ENCODE results near the gene KHDC4.
"Not testable (repeated sequence)": the region's sequence is repeated elsewhere in the genome, so short reads cannot be mapped to it uniquely, and the experiment has no call there.

Gene KHDC4

GRCh38 chr1:155904261-155904660 is 30.0 kb downstream of the KHDC4 start:
- no peak for DNase-seq (ENCODE audit: low read depth, low spot score)

GRCh38 chr1:155900161-155900560 is 34.1 kb downstream of the KHDC4 start:
- DNase-seq (ENCODE audit: low read depth, low spot score) = no peak

GRCh38 chr1:155899683-155900082 is 34.5 kb downstream of the KHDC4 start:
- no peak for DNase-seq (ENCODE audit: low read depth, low spot score)

- DNase-seq (ENCODE audit: low read depth, low spot score) = no peak
These were observed 35.3 kb downstream of the KHDC4 start for GRCh38 chr1:155898888-155899287.

- DNase-seq (ENCODE audit: low read depth, low spot score) = no peak
These were observed 36.5 kb downstream of the KHDC4 start for GRCh38 chr1:155897746-155898145.

GRCh38 chr1:155896476-155896875 is 37.7 kb downstream of the KHDC4 start:
- not testable (repeated sequence) for DNase-seq (ENCODE audit: low read depth, low spot score)

- DNase-seq (ENCODE audit: low read depth, low spot score) = not testable (repeated sequence)
These were observed 38.6 kb downstream of the KHDC4 start for GRCh38 chr1:155895617-155896016.

- DNase-seq (ENCODE audit: low read depth, low spot score) = no peak
These were observed 40.6 kb downstream of the KHDC4 start for GRCh38 chr1:155893389-155894142.

GRCh38 chr1:155892796-155893195 is 41.4 kb downstream of the KHDC4 start:
- no peak for DNase-seq (ENCODE audit: low read depth, low spot score)

GRCh38 chr1:155890251-155890650 is 44.0 kb downstream of the KHDC4 start:
- DNase-seq (ENCODE audit: low read depth, low spot score) = no peak

- DNase-seq (ENCODE audit: low read depth, low spot score) = no peak
These were observed 44.6 kb downstream of the KHDC4 start for GRCh38 chr1:155889566-155889965.

GRCh38 chr1:155888481-155888880 is 45.7 kb downstream of the KHDC4 start:
- DNase-seq (ENCODE audit: low read depth, low spot score) = no peak

GRCh38 chr1:155884982-155885381 is 49.2 kb downstream of the KHDC4 start:
- DNase-seq (ENCODE audit: low read depth, low spot score) = no peak

- DNase-seq (ENCODE audit: low read depth, low spot score) = no peak
These were observed 49.9 kb downstream of the KHDC4 start for GRCh38 chr1:155884031-155884960.

- no peak for DNase-seq (ENCODE audit: low read depth, low spot score)
These were observed 51.4 kb downstream of the KHDC4 start for GRCh38 chr1:155882766-155883165.

GRCh38 chr1:155882235-155882634 is 52.0 kb downstream of the KHDC4 start:
- DNase-seq (ENCODE audit: low read depth, low spot score) = no peak

GRCh38 chr1:155880950-155881349 is 53.3 kb downstream of the KHDC4 start:
- no peak for DNase-seq (ENCODE audit: low read depth, low spot score)

- DNase-seq (ENCODE audit: low read depth, low spot score) = no peak
These were observed 54.0 kb downstream of the KHDC4 start for GRCh38 chr1:155880251-155880650.

GRCh38 chr1:155877945-155878344 is 56.3 kb downstream of the KHDC4 start:
- no peak for DNase-seq (ENCODE audit: low read depth, low spot score)

GRCh38 chr1:155873860-155874259 is 60.4 kb downstream of the KHDC4 start:
- no peak for DNase-seq (ENCODE audit: low read depth, low spot score)

- DNase-seq (ENCODE audit: low read depth, low spot score) = no peak
These were observed 61.7 kb downstream of the KHDC4 start for GRCh38 chr1:155872527-155872926.

- no peak for DNase-seq (ENCODE audit: low read depth, low spot score)
These were observed 62.8 kb downstream of the KHDC4 start for GRCh38 chr1:155871390-155871789.

- no peak for DNase-seq (ENCODE audit: low read depth, low spot score)
These were observed 66.4 kb downstream of the KHDC4 start for GRCh38 chr1:155867766-155868165.
